HEK293T (cell line): ENCODE data around the gene HOXA3.
A peak's percentile ranks its signal among the peaks of the same experiment; 100 is the strongest.

Source experiments
- ARNT ChIP-seq: fragments of 450-650 bp; IDR thresholded peaks from 2 replicates; pipeline ENCODE4 v1.6.1; 2017; ENCODE audit warnings: mild to moderate bottlenecking
- LEF1 ChIP-seq: fragments of 450-650 bp; IDR thresholded peaks from 2 replicates; pipeline ENCODE4 v1.6.1; 2017; ENCODE audit warnings: mild to moderate bottlenecking, borderline replicate concordance
- SP1 ChIP-seq: fragments of 450-650 bp; IDR thresholded peaks from 2 replicates; pipeline ENCODE4 v1.6.1; 2017
- TF ChIP-seq, protein P1 (sequence below): fragments of 450-650 bp; IDR thresholded peaks from 2 replicates; pipeline ENCODE4 v1.6.1; 2016

DNA sequence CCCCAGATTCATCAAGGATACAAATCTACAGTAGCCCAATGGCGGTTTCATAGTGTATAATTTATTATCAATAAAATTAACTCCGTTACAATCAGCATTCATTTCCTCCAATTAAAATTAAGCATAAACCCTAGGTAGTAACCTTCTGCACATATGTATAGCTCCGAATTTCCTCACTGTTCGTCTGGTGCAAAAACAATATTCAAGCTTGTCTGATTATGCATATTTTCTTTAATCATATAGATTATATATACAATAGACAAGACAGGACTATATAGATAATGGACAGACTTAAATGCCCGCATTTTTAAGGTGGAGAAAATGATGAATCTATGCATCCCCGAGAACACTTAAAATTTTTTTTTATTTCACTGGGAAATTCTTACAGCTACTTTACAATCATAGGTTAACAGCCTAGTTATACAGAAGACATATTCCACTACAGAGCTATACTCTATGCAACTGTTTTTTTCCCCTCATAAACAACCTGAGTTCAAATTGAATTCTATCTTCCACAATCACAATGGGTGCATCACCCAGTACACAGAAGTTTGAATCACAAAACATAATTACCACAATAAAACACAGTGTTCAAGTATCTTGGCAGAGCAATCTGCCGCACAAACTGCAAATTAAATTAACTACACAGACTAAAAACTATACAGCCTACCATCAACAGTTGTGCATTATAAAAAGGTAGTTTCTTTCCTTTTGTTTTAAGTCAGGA is 10.3 kb upstream of the HOXA3 start:
- TF ChIP-seq SP1, result no peak
- TF ChIP-seq, protein P1, sequence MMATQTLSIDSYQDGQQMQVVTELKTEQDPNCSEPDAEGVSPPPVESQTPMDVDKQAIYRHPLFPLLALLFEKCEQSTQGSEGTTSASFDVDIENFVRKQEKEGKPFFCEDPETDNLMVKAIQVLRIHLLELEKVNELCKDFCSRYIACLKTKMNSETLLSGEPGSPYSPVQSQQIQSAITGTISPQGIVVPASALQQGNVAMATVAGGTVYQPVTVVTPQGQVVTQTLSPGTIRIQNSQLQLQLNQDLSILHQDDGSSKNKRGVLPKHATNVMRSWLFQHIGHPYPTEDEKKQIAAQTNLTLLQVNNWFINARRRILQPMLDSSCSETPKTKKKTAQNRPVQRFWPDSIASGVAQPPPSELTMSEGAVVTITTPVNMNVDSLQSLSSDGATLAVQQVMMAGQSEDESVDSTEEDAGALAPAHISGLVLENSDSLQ, result peak; percentile 56
- TF ChIP-seq ARNT, result no peak
- no peak for TF ChIP-seq LEF1
